Smooth muscle cell (in vitro differentiated cells): ENCODE measurements around the gene KLK13. TPM values are rescaled to one million over a fixed set of nuclear protein-coding genes. Genes with fewer than 3 reads are reported as not detected.

Experiments used
- DNase-seq: peaks from one replicate; lab custom pipeline; 2025; ENCODE audit not compliant: unreplicated experiment; lab: John Stamatoyannopoulos, UW
- H2AFZ ChIP-seq: fragments of 200-600 bp; sonication (generic); 2 replicates; pipeline ENCODE4 v1.6.0; 2016; ENCODE audit warnings: antibody characterized with exemption, low read depth, mild to moderate bottlenecking
- H3F3A ChIP-seq: fragments of 200-600 bp; sonication (generic); 2 replicates; pipeline ENCODE4 v1.6.0; 2017; ENCODE audit warnings: antibody characterized with exemption, low read depth
- H3K27ac ChIP-seq: fragments of 200-600 bp; sonication (generic); 2 replicates; pipeline ENCODE4 v1.5.1; 2016; ENCODE audit warnings: low read depth, mild to moderate bottlenecking
- H3K27me3 ChIP-seq: fragments of 200-600 bp; sonication (generic); 2 replicates; pipeline ENCODE4 v1.6.1; 2016; ENCODE audit warnings: low read depth, mild to moderate bottlenecking
- H3K36me3 ChIP-seq: fragments of 200-600 bp; sonication (generic); 2 replicates; pipeline ENCODE4 v1.5.1; 2016; ENCODE audit warnings: low read depth
- H3K4me1 ChIP-seq: fragments of 200-600 bp; sonication (generic); 2 replicates; pipeline ENCODE4 v1.5.1; 2016; ENCODE audit warnings: low read depth
- H3K4me2 ChIP-seq: fragments of 200-600 bp; sonication (generic); 2 replicates; pipeline ENCODE4 v1.6.0; 2016; ENCODE audit warnings: mild to moderate bottlenecking
- H3K4me3 ChIP-seq: fragments of 200-600 bp; sonication (generic); 2 replicates; pipeline ENCODE4 v1.5.1; 2016; ENCODE audit warnings: mild to moderate bottlenecking
- H3K79me2 ChIP-seq: fragments of 200-600 bp; sonication (generic); 2 replicates; pipeline ENCODE4 v1.6.0; 2016; ENCODE audit warnings: low read depth, mild to moderate bottlenecking
- H3K9ac ChIP-seq: fragments of 200-600 bp; sonication (generic); 2 replicates; pipeline ENCODE4 v1.6.0; 2016; ENCODE audit warnings: low read depth
- H3K9me3 ChIP-seq: fragments of 200-600 bp; sonication (generic); replicated peaks from 2 replicates; pipeline ENCODE4 v1.5.1; 2016; ENCODE audit warnings: low read depth
- H4K20me1 ChIP-seq: fragments of 200-600 bp; sonication (generic); 2 replicates; pipeline ENCODE4 v1.6.0; 2016; ENCODE audit warnings: low read depth
- WGBS: methylation state at CpG from one replicate; pipeline ENCODE4 v1.1.7; 2016; ENCODE audit warnings: low lambda C conversion rate; 5-methylcytosine and 5-hydroxymethylcytosine counted together
- polyA plus RNA-seq: library from polyadenylated mRNA; unstranded; fragments of >200 nt; fragmentation: Nextera tagmentation; extraction: Ambion mirVana; gene quantifications from 2 replicates; pipeline ENCODE4 v1.2.1, GENCODE V29; 2016
- total RNA-seq: library from RNA; depleted of rRNA; stranded (reverse); fragments of >200 nt; gene quantifications from 2 replicates; pipeline ENCODE4 v1.2.3, GENCODE V29; 2014
- TF ChIP-seq, protein P1 (sequence below): fragments of 200-600 bp; sonication (generic); IDR thresholded peaks from 2 replicates; pipeline ENCODE4 v1.5.1; 2017; ENCODE audit warnings: borderline replicate concordance, mild to moderate bottlenecking, antibody characterized with exemption; ENCODE audit not compliant: insufficient read depth, poor library complexity, severe bottlenecking

KLK13 gene
- total and polyA plus RNA-seq, 2 experiments from 2014 or later = 0.72 to 1.3 TPM

DNA sequence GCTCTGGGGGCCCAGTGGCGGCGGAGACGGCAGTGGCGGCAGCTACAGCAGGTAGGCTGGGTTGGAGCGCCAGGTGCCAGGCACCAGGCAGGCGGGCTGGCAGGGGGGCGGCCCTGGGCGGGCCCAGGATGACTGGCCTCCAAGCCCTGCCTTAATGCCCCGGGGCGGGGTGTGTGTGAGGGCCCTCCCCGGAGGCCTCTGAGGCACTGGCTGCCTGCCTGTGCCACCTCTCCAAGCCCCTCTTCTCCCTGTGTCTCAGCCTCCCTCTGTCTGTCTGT lies 38.4 kb downstream of the KLK13 start, which contains the start of gene KLK11:
TSS of gene KLK11 (minus strand) at position 63 of the 278 bp plus-strand sequence. CDS start 985 bp downstream, outside the sequence.
- no peaks in the 10 kb centered on the region for H4K20me1 ChIP-seq
- H3K9me3 ChIP-seq = no peaks in the 10 kb centered on the region
- 84% methylated on average over 10 of the region's 11 CpGs for WGBS
- H3K9ac ChIP-seq = no peak within 1 kb of the TSS
- no peak for DNase-seq
- no peaks in the 10 kb centered on the region for H3K79me2 ChIP-seq
- no peaks in the 10 kb centered on the region for H3K36me3 ChIP-seq
- no peak within 1 kb of the TSS for H2AFZ ChIP-seq
- H3K27me3 ChIP-seq = peaks cover 3% of the 10 kb centered on the region
- H3K27ac ChIP-seq = no peak within 1 kb of the TSS
- H3K4me2 ChIP-seq = no peak within 1 kb of the TSS
- TF ChIP-seq, protein P1, sequence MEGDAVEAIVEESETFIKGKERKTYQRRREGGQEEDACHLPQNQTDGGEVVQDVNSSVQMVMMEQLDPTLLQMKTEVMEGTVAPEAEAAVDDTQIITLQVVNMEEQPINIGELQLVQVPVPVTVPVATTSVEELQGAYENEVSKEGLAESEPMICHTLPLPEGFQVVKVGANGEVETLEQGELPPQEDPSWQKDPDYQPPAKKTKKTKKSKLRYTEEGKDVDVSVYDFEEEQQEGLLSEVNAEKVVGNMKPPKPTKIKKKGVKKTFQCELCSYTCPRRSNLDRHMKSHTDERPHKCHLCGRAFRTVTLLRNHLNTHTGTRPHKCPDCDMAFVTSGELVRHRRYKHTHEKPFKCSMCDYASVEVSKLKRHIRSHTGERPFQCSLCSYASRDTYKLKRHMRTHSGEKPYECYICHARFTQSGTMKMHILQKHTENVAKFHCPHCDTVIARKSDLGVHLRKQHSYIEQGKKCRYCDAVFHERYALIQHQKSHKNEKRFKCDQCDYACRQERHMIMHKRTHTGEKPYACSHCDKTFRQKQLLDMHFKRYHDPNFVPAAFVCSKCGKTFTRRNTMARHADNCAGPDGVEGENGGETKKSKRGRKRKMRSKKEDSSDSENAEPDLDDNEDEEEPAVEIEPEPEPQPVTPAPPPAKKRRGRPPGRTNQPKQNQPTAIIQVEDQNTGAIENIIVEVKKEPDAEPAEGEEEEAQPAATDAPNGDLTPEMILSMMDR = no peak
- no peaks in the 10 kb centered on the region for H3K4me1 ChIP-seq
- no peak within 1 kb of the TSS for H3K4me3 ChIP-seq
- no peaks in the 10 kb centered on the region for H3F3A ChIP-seq

DNA sequence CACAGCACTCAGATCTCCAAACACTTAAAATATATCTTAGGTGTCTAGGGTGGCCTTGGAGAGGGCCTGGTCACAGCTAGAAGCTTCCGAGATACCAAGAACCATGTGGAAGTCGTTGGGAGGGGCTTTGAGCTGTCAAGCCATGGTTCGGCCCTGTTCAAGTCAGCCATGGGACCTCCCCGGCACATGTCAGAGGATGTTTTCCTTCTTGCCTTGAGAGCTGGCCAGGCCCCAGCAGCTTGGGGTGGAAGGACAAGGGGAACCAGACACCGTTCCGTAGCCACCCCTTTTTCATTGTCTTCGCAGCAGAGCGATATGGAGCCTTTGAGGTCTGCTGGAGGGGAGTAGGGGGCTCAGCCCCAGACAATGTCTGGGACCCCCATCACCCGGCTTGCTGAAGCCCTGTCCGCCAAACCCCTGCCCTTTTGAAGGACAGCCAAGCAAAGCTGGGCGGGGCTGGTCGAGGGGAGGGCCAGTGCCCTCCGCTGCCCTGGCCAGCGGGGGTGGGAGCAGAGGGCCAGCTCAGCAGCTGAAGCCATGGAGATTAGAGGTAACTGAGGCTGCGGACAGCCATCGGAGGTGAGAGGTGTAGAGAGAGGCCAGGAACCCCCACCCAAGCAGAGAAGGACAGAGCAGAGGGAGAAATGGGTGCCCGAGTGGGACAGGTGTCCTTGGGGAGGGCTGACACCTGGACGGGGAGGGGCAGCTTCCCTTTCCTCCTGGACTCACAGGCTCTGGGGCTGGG lies 38.9 kb downstream of the KLK13 start:
- H3K79me2 ChIP-seq = no peaks in the 10 kb centered on the region
- H3K4me2 ChIP-seq = no peak overlapping the region
- H3K27ac ChIP-seq = no peak overlapping the region
- no peak overlapping the region for H3K4me3 ChIP-seq
- no peaks in the 10 kb centered on the region for H3K9me3 ChIP-seq
- peaks cover 3% of the 10 kb centered on the region for H3K4me1 ChIP-seq
- no peaks in the 10 kb centered on the region for H4K20me1 ChIP-seq
- TF ChIP-seq, protein P1 = no peak
- H3K9ac ChIP-seq = no peak overlapping the region
- no peak for DNase-seq
- H3K27me3 ChIP-seq = peaks cover 3% of the 10 kb centered on the region
- no peaks in the 10 kb centered on the region for H3K36me3 ChIP-seq
- no peak overlapping the region for H2AFZ ChIP-seq
- WGBS = 87% methylated on average over 18 of the region's 18 CpGs
- H3F3A ChIP-seq = no peaks in the 10 kb centered on the region

DNA sequence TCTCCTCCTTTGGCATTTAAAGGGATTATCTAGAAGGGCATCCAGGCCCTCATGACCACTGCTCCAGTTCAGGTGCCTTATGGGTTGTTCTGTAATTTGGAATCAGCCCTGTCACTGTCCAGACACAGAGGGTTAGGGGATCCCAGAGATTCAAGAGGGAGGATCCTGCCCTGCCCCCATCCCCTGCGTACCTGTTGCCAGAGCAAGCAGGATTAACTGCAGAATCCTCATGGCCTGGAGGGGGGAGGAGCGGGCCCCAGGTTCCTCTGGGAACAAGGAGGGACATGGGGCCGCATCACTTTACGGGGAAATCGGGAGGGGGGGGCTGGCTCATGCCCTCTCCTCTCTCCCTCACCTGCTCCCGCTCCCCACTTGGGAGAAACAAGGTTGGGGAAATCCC lies 39.5 kb downstream of the KLK13 start:
- Histone ChIP-seq H3K36me3 (no peaks in the 10 kb centered on the region), H3K27ac (no peak overlapping the region), H3K4me3 (no peak overlapping the region), H3K9me3 (no peaks in the 10 kb centered on the region), H3K9ac (no peak overlapping the region), H3K4me2 (no peak overlapping the region), H3K4me1 (peaks cover 3% of the 10 kb centered on the region), H2AFZ (no peak overlapping the region), H3K79me2 (no peaks in the 10 kb centered on the region), H4K20me1 (no peaks in the 10 kb centered on the region), H3K27me3 (peaks cover 5% of the 10 kb centered on the region), H3F3A (no peaks in the 10 kb centered on the region)
- no peak for DNase-seq
- WGBS = 84% methylated on average over 6 of the region's 6 CpGs
- TF ChIP-seq, protein P1 = no peak

DNA sequence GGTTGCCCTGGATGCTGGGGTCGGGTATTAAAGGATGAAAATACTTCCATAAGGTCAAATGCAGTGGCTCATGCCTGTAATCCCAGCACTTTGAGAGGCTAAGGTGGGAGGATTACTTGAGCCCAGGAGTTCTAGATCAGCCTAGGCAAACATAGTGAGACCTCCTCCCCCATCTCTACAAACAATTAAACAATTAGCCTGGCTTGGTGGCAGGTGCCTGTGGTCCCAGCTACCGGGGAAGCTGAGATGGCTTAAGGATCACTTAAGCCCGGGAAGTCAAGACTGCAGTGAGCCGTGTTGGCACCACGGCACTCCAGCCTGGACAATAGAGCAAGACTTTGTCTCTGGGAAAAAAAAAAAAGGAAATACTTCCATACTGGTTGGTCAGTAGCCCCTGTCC lies 40.0 kb downstream of the KLK13 start:
- no peaks in the 10 kb centered on the region for H3K79me2 ChIP-seq
- H2AFZ ChIP-seq = no peak overlapping the region
- H3K4me1 ChIP-seq = peaks cover 3% of the 10 kb centered on the region
- 85% methylated on average over 4 of the region's 5 CpGs for WGBS
- no peak overlapping the region for H3K9ac ChIP-seq
- H3K36me3 ChIP-seq = no peaks in the 10 kb centered on the region
- no peak overlapping the region for H3K4me3 ChIP-seq
- no peaks in the 10 kb centered on the region for H4K20me1 ChIP-seq
- no peaks in the 10 kb centered on the region for H3F3A ChIP-seq
- no peak overlapping the region for H3K4me2 ChIP-seq
- TF ChIP-seq, protein P1 = no peak
- H3K27ac ChIP-seq = no peak overlapping the region
- no peak for DNase-seq
- H3K9me3 ChIP-seq = no peaks in the 10 kb centered on the region
- H3K27me3 ChIP-seq = peaks cover 10% of the 10 kb centered on the region
